Keratinocyte (primary cell): ENCODE results near the gene MYRIP. TPM values are rescaled to one million over a fixed set of nuclear protein-coding genes. Genes with fewer than 3 reads are reported as not detected.

Experiments used
- DNase-seq: peaks from one replicate; pipeline ENCODE4 v3.0.0-alpha.2; 2011; ENCODE audit warnings: low read depth, missing footprints, low spot score
- FAIRE-seq: peaks from 2 replicates; lab custom pipeline; 2011; peaks lifted over from hg19 to GRCh38; lab: Jason Lieb, UNC
- H2AFZ ChIP-seq: 2 replicates; pipeline ENCODE4 v1.6.0; 2012; ENCODE audit warnings: low read length, control low read depth, inconsistent platforms; ENCODE audit not compliant: control insufficient read depth
- H3K27ac ChIP-seq: 2 replicates; pipeline ENCODE4 v1.5.1; 2011; ENCODE audit warnings: low read length; ENCODE audit not compliant: control insufficient read depth, insufficient read depth
- H3K27me3 ChIP-seq: 3 replicates; pipeline ENCODE4 v1.6.0; 2011; ENCODE audit warnings: low read length; ENCODE audit not compliant: control insufficient read depth, insufficient read depth; ENCODE audit errors: extremely low read depth
- H3K36me3 ChIP-seq, 2 experiments: 2 replicates in 1 of 2; 3 replicates in 1 of 2; pipeline ENCODE4 v1.5.1; 2011; ENCODE audit warnings: low read length in 2 of 2, mild to moderate bottlenecking in 1 of 2; ENCODE audit not compliant: control insufficient read depth in 2 of 2, insufficient read depth in 2 of 2; ENCODE audit errors: extremely low read depth in 1 of 2
- H3K4me1 ChIP-seq: 3 replicates; pipeline ENCODE4 v1.5.1; 2011; ENCODE audit warnings: low read length; ENCODE audit not compliant: control insufficient read depth, insufficient read depth; ENCODE audit errors: extremely low read depth
- H3K4me2 ChIP-seq: 3 replicates; pipeline ENCODE4 v1.6.0; 2011; ENCODE audit warnings: low read depth, low read length; ENCODE audit not compliant: control insufficient read depth, insufficient read depth; ENCODE audit errors: extremely low read depth
- H3K4me3 ChIP-seq, 3 experiments: fragments of 200-600 bp in 1 of 3; sonication (generic) in 1 of 3; 2 replicates in 2 of 3; 3 replicates in 1 of 3; pipeline ENCODE4 v1.5.1; 2011 to 2016; ENCODE audit warnings: low read length in 3 of 3, mild to moderate bottlenecking in 3 of 3, control low read depth in 2 of 3, inconsistent platforms in 1 of 3, low read depth in 1 of 3, mixed read lengths in 1 of 3, mixed run types in 1 of 3, moderate library complexity in 1 of 3; ENCODE audit not compliant: control insufficient read depth in 2 of 3, insufficient read depth in 2 of 3; ENCODE audit errors: extremely low read depth in 1 of 3
- H3K79me2 ChIP-seq: 2 replicates; pipeline ENCODE4 v1.6.0; 2012; ENCODE audit warnings: low read length; ENCODE audit not compliant: control insufficient read depth, insufficient read depth
- H3K9ac ChIP-seq: 3 replicates; pipeline ENCODE4 v1.6.0; 2011; ENCODE audit warnings: low read length; ENCODE audit not compliant: control insufficient read depth, insufficient read depth; ENCODE audit errors: extremely low read depth
- H3K9me1 ChIP-seq: 3 replicates; pipeline ENCODE4 v1.6.0; 2011; ENCODE audit warnings: low read length; ENCODE audit not compliant: control insufficient read depth, insufficient read depth; ENCODE audit errors: extremely low read depth
- H3K9me3 ChIP-seq: 2 replicates; pipeline ENCODE4 v1.5.1; 2012; ENCODE audit warnings: low read depth, low read length; ENCODE audit not compliant: control insufficient read depth
- H4K20me1 ChIP-seq: 3 replicates; pipeline ENCODE4 v1.6.0; 2011; ENCODE audit warnings: low read length; ENCODE audit not compliant: control insufficient read depth, insufficient read depth; ENCODE audit errors: extremely low read depth
- EZH2 ChIP-seq: IDR thresholded peaks from one replicate; pipeline ENCODE4 v1.6.1; 2012; ENCODE audit warnings: inconsistent platforms, mild to moderate bottlenecking, low read length, moderate library complexity
- dilution Hi-C: fragments of 300-500 bp; cut with MboI; formaldehyde crosslinking; loops from one replicate; pipeline ENCODE4 v1.7.0; 2020; ENCODE audit warnings: low sequenced_read_pairs; ENCODE audit not compliant: extremely low pct_ligation_motif_present
- polyA plus RNA-seq, 5 experiments: library from polyadenylated mRNA; depleted of rRNA in 3 of 5; stranded (reverse) in 3 of 5; stranded (forward) in 1 of 5; unstranded in 1 of 5; fragments of >200 nt; gene quantifications; 1 replicate in 1 of 5; 2 replicates in 3 of 5; 3 replicates in 1 of 5; pipeline versions ENCODE4 v1.2.1 to v1.2.3, GENCODE V29; 2011 to 2012; ENCODE audit warnings: missing spikeins in 2 of 5, low read depth in 1 of 5, low replicate concordance in 1 of 5
- TF ChIP-seq, protein P1 (sequence below), 3 experiments: IDR thresholded peaks in 1 of 3; conservative IDR thresholded peaks in 1 of 3; optimal IDR thresholded peaks in 1 of 3; 2 replicates in 2 of 3; 3 replicates in 1 of 3; pipeline versions ENCODE3 to v1.5.1; 2011; ENCODE audit warnings: low read length in 3 of 3, mild to moderate bottlenecking in 3 of 3, moderate library complexity in 2 of 3, control low read depth in 1 of 3, inconsistent platforms in 1 of 3; ENCODE audit not compliant: insufficient read depth in 2 of 3; ENCODE audit errors: extremely low read depth in 1 of 3

Gene MYRIP
- polyA plus RNA-seq, 1 donor (not counting 4 experiments of a cell fraction or from before 2014, with no cell fraction given): 0.01 TPM

DNA sequence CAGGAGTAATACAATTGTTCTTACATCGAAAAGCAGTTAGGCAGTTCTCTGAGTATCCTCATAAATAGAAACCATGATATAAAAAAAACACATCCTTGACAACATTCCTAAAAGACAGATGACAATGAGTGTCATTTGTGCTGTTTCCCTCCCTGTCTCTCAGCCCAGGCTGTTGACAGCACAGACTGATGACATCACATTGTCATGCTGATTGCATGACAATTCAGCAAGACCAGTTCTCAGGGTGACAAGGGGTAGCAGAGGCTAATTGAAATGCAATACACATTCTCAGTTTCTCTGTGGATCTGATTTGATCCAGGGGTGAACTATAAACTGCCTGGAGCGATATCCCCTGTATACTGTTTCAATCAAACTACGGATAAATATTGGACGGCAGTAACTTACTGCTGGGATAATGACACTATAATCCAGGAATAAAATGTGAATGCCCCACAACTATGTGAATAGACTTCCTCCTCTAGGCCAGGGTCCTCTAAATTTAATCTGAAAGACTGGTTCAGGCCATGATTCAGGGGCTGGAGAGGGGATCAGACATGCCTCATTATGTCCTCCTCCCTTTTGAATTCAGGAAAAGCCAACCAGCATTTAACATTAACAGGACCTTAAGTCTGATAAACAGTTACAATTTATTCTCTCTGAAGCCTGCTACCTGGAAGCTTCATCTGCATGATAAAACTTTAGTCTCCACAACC, 483.4 kb downstream of the MYRIP start:
- Histone ChIP-seq H4K20me1 (no peaks in the 10 kb centered on the region), H3K9me1 (no peaks in the 10 kb centered on the region), H3K4me3 (no peak overlapping the region), H3K79me2 (no peaks in the 10 kb centered on the region), H3K36me3 (no peaks in the 10 kb centered on the region), H3K4me2 (no peak overlapping the region), H2AFZ (no peak overlapping the region), H3K9me3 (no peaks in the 10 kb centered on the region), H3K27ac (no peak overlapping the region), H3K4me1 (no peaks in the 10 kb centered on the region), H3K27me3 (no peaks in the 10 kb centered on the region), H3K9ac (no peak overlapping the region)
- dilution Hi-C loops: no loop called here
- TF ChIP-seq, protein P1, sequence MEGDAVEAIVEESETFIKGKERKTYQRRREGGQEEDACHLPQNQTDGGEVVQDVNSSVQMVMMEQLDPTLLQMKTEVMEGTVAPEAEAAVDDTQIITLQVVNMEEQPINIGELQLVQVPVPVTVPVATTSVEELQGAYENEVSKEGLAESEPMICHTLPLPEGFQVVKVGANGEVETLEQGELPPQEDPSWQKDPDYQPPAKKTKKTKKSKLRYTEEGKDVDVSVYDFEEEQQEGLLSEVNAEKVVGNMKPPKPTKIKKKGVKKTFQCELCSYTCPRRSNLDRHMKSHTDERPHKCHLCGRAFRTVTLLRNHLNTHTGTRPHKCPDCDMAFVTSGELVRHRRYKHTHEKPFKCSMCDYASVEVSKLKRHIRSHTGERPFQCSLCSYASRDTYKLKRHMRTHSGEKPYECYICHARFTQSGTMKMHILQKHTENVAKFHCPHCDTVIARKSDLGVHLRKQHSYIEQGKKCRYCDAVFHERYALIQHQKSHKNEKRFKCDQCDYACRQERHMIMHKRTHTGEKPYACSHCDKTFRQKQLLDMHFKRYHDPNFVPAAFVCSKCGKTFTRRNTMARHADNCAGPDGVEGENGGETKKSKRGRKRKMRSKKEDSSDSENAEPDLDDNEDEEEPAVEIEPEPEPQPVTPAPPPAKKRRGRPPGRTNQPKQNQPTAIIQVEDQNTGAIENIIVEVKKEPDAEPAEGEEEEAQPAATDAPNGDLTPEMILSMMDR (optimal IDR thresholded peaks at IDR 0.05 in 1 of 3, IDR thresholded peaks at IDR 0.05 in 1 of 3, conservative IDR thresholded peaks at IDR 0.05 in 1 of 3; ENCODE audit: extremely low read depth in 1 of 3, insufficient read depth in 2 of 3, low read length in 3 of 3): no peak
- no peak for TF ChIP-seq EZH2
- DNase-seq (no peak), FAIRE-seq (no peak)

- FAIRE-seq (no peak), DNase-seq (no peak)
- no peak for TF ChIP-seq EZH2
- TF ChIP-seq, protein P1 (optimal IDR thresholded peaks at IDR 0.05 in 1 of 3, IDR thresholded peaks at IDR 0.05 in 1 of 3, conservative IDR thresholded peaks at IDR 0.05 in 1 of 3; ENCODE audit: extremely low read depth in 1 of 3, insufficient read depth in 2 of 3, low read length in 3 of 3): no peak
- Histone ChIP-seq H3K4me2 (no peak overlapping the region), H3K36me3 (no peaks in the 10 kb centered on the region), H3K4me1 (no peaks in the 10 kb centered on the region), H3K27me3 (no peaks in the 10 kb centered on the region), H2AFZ (no peak overlapping the region), H4K20me1 (no peaks in the 10 kb centered on the region), H3K9ac (no peak overlapping the region), H3K4me3 (no peak overlapping the region), H3K9me1 (no peaks in the 10 kb centered on the region), H3K27ac (no peak overlapping the region), H3K9me3 (no peaks in the 10 kb centered on the region), H3K79me2 (no peaks in the 10 kb centered on the region)
- dilution Hi-C loops: no loop called here
Observed at GRCh38 chr3:40294434-40294833, 485.0 kb downstream of the MYRIP start.
